Body of pancreas (tissue), 4 donors: ENCODE results near the gene PHC3.

ENCODE experiments used
- POLR2A ChIP-seq, 3 donors: fragments of 450-650 bp; IDR thresholded peaks; one replicate each; pipeline ENCODE4 v1.6.1; 2016; ENCODE audit warnings: antibody characterized with exemption in 3 of 3, mild to moderate bottlenecking in 2 of 3
- TF ChIP-seq, protein P1 (sequence below), 7 experiments: fragments of 450-650 bp in 4 of 7; fragments of 200-600 bp in 3 of 7; sonication (generic) in 3 of 7; IDR thresholded peaks; one replicate each; pipeline ENCODE4 v1.5.1; 2016 to 2019; ENCODE audit warnings: antibody characterized with exemption in 7 of 7

GRCh38 chr3:170128977-170129431, 52.5 kb downstream of the PHC3 start:
- TF ChIP-seq, protein P1, sequence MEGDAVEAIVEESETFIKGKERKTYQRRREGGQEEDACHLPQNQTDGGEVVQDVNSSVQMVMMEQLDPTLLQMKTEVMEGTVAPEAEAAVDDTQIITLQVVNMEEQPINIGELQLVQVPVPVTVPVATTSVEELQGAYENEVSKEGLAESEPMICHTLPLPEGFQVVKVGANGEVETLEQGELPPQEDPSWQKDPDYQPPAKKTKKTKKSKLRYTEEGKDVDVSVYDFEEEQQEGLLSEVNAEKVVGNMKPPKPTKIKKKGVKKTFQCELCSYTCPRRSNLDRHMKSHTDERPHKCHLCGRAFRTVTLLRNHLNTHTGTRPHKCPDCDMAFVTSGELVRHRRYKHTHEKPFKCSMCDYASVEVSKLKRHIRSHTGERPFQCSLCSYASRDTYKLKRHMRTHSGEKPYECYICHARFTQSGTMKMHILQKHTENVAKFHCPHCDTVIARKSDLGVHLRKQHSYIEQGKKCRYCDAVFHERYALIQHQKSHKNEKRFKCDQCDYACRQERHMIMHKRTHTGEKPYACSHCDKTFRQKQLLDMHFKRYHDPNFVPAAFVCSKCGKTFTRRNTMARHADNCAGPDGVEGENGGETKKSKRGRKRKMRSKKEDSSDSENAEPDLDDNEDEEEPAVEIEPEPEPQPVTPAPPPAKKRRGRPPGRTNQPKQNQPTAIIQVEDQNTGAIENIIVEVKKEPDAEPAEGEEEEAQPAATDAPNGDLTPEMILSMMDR (IDR thresholded peaks at IDR 0.05), result no peak
- no peak for TF ChIP-seq POLR2A (IDR thresholded peaks at IDR 0.05)
